Tongue (tissue), 2 donors: ENCODE results near the gene FBXO3. TPM values are rescaled to one million over a fixed set of nuclear protein-coding genes. Genes with fewer than 3 reads are reported as not detected.
"Not testable (repeated sequence)": the region's sequence is repeated elsewhere in the genome, so short reads cannot be mapped to it uniquely, and the experiment has no call there.

ENCODE experiments used
- DNase-seq: peaks from one replicate; pipeline ENCODE4 v3.0.0-alpha.2; 2015
- total RNA-seq: library from RNA; depleted of rRNA; stranded (reverse); fragments of >200 nt; gene quantifications from one replicate; pipeline ENCODE4 v1.2.3, GENCODE V29; 2014

FBXO3 gene, protein sequence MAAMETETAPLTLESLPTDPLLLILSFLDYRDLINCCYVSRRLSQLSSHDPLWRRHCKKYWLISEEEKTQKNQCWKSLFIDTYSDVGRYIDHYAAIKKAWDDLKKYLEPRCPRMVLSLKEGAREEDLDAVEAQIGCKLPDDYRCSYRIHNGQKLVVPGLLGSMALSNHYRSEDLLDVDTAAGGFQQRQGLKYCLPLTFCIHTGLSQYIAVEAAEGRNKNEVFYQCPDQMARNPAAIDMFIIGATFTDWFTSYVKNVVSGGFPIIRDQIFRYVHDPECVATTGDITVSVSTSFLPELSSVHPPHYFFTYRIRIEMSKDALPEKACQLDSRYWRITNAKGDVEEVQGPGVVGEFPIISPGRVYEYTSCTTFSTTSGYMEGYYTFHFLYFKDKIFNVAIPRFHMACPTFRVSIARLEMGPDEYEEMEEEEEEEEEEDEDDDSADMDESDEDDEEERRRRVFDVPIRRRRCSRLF
- 75.4 TPM for total RNA-seq

GRCh38 chr11:33773987-33774735 is at the start of gene FBXO3:
Gene FBXO3 (minus strand): TSS chr11:33774520. CDS start chr11:33774497, 23 bp downstream.
- DNase-seq: peak; percentile 93

- DNase-seq: not testable (repeated sequence)
Measured at GRCh38 chr11:33822981-33823380, 48.7 kb upstream of the FBXO3 start.

- DNase-seq: no peak
Measured at GRCh38 chr11:33819278-33820035, 45.1 kb upstream of the FBXO3 start.

DNA sequence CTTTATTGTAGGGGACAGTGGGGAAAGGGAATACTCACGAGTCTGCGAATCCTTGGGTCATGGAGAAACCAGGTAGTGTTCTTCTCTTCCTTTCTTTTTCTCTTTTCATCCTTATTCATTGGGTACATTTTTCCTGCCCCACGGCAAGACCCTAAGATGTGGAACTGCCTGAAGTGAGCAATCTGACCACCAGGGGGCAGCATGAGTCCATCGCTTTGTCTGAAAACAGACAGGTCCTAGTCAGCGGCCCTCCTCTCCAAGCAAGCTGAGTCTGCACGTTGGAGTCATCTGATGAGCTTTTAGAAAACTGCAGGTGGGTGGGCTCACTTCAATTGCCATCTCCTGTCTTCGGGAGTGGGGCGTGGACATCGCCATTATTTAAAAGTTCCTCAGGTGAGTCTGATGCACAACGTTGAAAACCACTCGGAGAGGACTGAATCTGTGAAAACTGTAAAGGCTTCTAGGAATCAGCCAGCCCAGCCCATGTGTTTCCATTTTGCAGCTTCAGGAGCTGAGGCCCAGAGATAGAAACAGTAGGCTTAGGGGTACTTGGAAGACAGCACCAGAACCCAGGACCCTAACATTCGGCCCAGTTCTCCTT is 34.0 kb upstream of the FBXO3 start:
- peak; percentile 94 for DNase-seq

DNA sequence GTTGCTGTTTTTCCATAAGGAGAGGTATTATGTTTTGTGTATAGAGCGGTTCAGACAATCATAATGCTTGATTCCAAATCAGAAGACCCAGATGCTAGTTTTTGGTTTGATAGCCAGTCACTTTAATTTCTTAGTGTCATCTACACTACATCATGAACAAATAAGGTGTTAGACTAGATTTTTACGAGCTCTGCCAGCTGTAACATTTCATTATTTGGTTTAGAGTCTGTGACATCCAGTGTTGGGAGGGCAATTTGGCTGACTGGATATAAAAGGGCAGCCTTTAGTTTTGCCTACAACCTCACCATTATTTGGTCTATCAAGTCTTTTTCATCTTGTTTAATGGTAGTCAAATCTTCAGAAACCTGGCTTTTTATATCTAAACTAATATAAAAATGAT is 30.2 kb upstream of the FBXO3 start:
- no peak for DNase-seq

- peak; percentile 84 for DNase-seq
Measured at GRCh38 chr11:33802194-33802950, 28.1 kb upstream of the FBXO3 start.

DNA sequence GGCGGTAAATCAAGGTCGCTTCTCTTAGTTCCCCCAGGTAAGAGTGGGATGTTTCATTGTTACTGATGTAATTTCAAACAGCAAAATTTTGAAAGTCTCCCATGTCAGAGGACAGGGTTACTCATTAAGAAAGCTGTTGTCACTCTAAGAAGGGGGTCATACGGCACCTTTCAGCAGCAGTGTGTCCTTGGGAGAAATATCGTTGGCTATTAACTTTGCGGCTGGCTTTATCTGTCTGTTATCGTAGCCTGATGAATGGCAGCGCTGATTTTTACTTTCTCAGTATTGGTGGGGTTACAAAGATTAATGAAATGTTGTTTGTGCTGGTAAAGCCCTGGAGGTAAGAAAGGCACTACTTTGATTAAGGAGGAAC is 27.5 kb upstream of the FBXO3 start:
- DNase-seq: no peak

- DNase-seq: no peak
Measured at GRCh38 chr11:33797879-33798278, 23.6 kb upstream of the FBXO3 start.

DNA sequence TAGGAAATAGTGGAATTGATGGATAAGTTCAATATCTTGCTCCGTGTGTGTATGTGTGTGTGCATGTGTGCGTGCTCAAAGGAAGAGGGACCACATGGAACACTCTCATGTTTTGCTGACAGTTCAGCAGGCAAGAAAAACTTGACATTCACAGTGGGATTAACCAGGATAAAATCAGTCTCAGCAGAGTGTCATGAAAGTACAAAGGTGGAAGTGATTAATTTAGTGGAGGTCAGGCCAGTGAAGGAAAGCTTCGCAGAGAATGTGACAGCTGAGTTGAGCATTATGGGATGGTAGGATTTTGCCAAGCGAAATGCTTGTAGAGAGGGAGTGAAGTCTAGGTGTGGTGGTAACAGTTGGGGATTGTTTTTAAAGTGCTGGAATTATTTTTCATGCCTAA is 15.7 kb upstream of the FBXO3 start:
- DNase-seq: peak; percentile 22

DNA sequence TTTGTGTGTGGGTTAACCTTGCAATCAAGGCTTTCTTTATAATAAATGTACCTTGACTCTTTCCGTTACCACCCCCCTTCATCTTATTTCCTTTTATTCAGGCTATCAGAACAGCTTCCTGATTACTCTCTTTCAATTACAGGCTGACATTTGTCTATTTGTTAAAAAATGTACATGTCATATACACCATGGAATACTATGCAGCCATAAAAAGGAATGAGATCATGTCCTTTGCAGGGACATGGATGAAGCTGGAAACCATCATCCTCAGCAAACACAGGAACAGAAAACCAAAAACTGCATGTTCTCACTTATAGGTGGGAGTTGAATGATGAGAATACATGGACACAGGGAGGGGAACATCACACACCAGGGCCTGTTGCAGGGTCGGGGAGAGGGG is 13.8 kb upstream of the FBXO3 start:
- DNase-seq: not testable (repeated sequence)

- DNase-seq: no peak
Measured at GRCh38 chr11:33787076-33787475, 12.8 kb upstream of the FBXO3 start.

GRCh38 chr11:33785609-33786008 is 11.3 kb upstream of the FBXO3 start:
- no peak for DNase-seq

- DNase-seq: peak; percentile 54
Measured at GRCh38 chr11:33779849-33780528, 5.7 kb upstream of the FBXO3 start.

GRCh38 chr11:33778675-33779074 is 4.4 kb upstream of the FBXO3 start:
- peak; percentile 85 for DNase-seq

DNA sequence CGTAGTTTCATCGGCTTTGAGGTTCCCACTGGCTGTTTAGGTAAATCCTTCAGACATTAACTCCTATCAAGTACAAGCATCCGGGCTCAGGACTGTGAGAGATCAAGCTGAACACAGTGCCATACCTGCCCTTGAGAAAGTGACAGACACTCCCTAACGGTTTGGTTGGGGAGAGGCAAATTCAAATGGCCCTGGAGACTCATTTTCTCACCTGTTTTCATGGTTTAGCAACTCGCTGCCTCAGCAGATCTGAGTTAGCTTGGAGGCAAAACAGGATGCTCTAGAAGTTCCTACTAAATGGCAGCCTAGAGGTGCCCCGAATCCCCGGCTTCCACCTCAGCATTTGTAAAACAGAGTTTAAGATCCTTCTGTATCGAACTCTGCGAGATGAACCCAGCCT is 3.6 kb upstream of the FBXO3 start:
- no peak for DNase-seq

GRCh38 chr11:33775832-33776470 is 1.6 kb upstream of the FBXO3 start:
- DNase-seq: no peak

DNA sequence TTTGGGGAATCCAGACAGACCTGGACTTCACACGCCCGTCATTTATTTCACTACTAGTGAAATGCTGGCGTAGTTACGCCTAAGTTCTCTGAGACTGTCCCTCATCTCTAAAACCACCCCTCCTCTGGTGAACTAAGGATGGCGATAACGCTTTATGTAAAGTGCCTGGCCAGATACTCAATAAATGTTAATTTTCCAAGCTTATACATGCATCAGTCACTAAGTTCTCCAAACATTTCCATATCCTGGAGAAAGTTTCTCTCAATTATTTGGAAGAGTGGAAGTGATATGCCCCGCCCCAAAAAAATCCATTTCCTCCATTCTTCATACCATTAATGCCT is 1.1 kb upstream of the FBXO3 start:
- no peak for DNase-seq

DNA sequence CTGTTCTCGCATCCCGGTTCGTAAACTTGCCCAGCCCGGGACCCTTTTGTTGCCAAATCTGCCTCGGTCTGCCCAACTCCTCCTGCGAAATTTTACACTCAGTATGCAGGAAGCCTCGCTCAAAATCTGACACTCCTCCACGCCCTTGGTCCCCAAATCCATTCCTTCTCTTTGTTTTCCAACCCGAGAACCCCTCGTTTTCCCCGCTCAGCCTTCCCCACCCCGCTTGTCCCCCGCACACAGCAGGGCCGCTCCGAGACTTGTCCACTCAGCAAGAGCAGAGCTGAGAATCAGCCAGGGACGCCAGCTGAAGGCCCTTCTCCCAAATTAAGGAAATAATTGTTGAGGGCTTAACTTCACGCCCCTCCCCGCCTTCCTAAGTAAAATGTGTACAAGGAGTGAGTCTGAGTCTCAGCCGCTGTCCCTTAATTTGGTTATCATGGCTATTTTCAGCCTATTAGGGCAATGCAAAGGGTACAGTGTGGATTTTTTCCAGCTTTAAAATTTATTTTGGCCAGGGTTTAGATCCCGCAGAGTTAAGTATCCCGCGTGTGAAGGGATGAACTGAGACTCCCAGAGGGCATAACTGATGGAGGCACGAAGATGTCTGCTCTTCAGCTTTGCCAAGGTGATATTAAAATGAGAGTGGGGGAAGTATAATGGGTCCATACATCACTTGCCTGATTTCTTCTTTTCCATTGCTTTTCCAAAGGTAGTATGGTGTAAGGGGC is 581 bp upstream of the FBXO3 start:
- DNase-seq: no peak

GRCh38 chr11:33773404-33773986 is 825 bp downstream of the FBXO3 start:
- DNase-seq: peak; percentile 15
